Dermis blood vessel endothelial cell (primary cell): ENCODE results near the gene PLPPR2. TPM values are rescaled to one million over a fixed set of nuclear protein-coding genes. Genes with fewer than 3 reads are reported as not detected.
"Not testable (repeated sequence)": the region's sequence is repeated elsewhere in the genome, so short reads cannot be mapped to it uniquely, and the experiment has no call there.

Source experiments
- DNase-seq: peaks from one replicate; pipeline ENCODE4 v3.0.0; 2010
- total RNA-seq: library from RNA; depleted of rRNA; stranded (reverse); fragments of >200 nt; gene quantifications from 2 replicates; pipeline ENCODE4 v1.2.3, GENCODE V29; 2014

PLPPR2 gene, protein sequence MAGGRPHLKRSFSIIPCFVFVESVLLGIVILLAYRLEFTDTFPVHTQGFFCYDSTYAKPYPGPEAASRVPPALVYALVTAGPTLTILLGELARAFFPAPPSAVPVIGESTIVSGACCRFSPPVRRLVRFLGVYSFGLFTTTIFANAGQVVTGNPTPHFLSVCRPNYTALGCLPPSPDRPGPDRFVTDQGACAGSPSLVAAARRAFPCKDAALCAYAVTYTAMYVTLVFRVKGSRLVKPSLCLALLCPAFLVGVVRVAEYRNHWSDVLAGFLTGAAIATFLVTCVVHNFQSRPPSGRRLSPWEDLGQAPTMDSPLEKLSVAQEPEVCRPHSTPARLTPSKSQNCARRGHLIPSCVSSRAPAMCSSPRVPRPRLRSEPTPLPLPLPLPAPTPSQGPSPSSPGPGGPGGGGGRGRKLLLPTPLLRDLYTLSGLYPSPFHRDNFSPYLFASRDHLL
- 8.7 and 14.1 TPM in 2 replicates for total RNA-seq

DNA sequence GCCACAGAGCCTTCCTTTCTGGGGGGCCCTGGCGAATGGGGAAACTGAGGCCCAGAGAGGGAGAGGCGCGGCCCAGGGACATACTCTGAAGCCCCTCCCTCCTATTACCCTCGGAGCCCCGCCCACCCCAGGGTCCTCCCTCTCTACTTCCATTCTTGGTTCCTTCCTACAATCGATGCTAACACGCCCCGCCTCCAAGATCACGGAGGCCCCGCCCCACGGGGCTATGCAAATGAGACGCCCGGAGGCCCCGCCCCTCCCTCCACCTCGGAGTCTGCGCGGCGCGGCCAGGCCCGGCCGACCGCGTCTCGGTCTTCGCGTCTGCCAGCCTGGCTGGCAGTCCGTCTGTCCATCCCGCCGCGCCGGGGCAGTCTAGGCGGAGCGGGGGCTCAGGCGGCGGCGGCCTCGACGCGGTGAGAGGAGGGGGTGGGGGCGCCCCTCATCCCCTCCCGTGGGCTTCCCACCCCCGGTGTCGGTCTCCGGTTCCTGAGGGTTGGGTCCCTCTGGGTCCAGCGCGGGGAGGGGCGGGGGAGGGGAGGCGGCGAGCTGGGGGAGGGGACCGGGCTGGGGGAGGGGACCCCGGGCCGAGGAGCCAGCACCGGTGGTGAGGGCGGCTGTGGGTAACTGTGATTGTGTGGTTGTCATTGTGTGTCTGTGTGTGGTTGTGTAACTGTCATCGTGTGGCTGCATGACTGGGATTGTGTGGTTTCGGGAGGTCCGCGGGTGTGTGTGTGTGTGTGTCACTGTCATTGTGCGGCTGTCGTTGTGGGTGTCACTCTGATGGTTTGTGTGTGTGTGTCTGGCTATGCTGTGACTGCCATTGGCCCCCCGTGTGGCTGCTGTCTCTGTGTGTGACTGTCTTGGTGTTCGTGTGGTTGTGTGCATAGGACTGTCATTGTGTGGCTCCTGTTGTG is at the start of gene PLPPR2:
Gene PLPPR2, plus strand, starts transcription at position 273 of the 914 bp plus-strand sequence. CDS start 2,242 bp downstream, outside the sequence.
- peak; percentile 91 for DNase-seq

DNA sequence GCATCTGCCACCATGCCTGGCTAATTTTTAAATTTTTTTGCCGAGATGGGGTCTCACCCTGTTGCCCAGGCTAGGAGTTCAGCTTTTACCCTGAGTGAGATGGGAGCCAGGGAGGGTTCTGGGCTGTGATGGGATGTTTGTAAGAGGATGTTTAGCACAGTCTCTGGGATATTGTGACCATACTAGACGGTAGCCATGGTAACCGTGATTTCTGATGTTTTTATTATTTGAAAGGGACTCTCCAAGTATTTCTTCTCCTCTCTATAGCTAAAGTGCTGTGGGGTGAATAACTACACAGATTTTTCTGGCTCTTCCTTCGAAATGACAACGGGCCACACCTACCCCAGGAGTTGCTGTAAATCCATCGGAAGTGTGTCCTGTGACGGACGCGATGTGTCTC is 48.9 kb upstream of the PLPPR2 start:
- no peak for DNase-seq

DNA sequence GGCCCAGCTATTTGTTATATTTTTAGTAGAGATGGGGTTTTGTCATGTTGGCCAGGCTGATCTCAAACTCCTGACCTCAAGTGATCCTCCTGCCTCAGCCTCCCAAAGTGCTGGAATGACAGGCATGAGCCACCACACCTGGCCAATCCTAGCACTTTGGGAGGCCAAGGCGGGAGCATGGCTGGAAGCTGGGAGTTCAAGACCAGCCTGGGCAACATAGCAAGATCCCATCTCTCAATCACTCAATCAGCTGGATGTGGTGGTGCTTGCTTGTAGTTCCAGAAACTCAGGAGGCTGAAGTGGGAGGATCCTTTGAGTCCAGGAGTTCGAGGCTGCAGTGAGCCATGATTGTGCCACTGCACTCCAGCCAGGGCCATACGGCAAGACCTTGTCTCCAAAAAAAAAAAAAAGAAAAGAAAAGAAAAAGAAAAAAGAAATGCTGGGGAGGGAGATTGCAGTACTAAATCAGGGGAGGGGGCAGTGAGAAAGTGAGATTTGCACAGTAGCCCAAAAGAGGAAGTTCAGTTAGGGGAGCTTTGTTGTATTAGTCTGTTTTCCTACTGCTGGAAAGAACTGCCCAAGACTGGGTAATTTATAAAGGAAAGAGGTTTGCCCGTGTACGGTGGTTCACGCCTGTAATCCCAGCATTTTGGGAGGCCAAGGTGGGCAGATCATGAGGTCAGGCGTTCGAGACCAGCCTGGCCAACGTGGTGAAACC is 34.8 kb upstream of the PLPPR2 start:
- not testable (repeated sequence) for DNase-seq

DNA sequence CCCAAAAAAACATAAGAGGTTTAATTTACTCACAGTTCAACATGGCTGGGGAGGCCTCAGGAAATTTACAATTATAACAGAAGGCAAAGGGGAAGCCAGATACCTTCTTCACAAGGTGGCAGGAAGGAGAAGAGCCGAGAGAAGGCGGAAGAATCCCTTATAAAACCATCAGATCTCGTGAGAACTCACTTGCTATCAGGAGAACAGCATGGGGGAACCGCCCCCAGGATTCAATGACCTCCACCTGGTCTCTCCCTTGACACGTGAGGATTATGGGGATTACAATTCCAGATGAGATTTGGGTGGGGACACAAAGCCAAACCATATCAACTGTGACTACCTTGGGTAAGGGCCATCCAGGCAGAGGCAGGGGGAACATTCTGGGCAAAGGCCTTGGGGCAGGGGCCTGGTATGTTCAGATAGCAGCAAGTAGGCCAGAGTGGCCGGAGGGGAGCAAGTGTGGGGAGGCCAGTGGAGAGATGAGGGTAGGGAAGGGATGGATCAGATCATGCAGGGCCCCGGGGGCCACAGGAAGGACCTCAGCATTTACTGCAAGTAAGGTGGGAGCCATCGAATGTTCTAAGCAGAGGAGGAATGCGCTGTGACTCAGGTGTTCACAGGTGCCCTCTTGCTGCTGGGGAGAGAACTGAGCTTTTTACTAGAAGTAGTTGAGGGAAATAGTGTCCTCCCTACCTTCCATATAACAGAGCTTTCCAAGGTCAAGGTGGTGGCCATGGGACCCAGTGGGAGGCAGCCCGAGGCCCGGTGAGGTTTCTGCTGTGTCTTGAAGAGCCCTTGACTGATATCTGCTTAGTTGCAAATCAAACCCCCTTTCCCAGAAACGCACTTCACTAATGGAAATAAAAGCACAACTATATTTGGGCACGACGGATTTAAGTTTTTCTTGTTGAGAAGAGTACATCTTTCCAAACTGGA is 33.8 kb upstream of the PLPPR2 start:
- no peak for DNase-seq

DNA sequence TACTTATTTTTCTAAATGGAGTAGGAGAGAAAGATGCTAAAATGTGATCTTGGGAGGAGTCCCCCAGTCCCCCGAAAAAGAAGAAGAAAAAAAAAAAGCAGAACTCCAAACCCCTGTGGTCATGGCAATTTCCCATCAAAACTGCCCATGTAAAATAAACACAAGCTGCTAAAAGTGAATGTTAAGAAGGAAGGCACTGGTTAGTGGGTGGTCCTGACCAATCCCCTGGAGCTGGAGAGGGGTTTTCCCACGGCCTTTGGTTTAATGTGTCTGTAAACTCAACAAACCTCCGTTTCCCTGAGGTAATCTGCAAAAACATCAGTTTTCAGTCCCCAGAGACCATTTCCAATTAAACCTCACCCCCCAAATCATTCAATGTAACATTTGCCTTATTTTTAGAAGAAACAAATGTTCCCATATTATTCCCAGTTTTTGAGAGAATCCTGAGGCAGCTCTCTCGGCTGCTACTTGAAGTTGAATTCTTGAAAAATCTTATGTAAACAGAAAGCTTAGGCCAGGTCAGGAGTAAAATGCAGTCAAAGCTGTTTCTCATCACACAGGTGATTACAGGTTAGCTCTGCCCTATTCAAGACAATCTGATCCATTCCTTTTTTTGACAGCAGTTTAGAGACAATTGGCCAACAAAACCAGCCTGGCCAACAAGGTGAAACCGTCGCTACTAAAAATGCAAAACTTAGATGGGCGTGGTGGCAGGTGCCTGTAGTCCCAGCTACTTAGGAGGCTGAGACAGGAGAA is 32.8 kb upstream of the PLPPR2 start:
- DNase-seq = no peak

DNA sequence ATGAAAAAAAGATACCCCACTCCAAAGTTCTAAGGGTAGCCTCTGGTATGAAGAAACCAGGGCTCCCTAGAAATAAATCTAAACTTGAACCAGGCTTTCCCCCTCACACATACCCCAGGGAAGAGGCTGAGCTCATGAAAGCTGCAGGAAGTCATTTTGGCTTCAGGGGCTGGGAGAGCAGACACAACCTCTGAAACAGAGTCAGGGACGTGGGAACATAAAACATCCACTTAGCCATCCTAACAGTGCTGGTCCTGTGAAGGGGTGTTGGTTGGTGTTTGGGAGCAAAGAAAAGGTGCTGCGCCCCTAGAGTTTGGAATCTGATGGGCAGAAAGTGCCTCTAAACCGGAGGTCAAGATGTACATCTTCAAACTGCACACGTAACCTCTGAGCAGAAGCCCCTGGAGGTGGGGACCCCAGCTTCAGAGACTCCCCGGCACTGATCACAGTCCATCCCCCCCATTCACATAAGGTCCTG is 31.6 kb upstream of the PLPPR2 start:
- DNase-seq = no peak

DNA sequence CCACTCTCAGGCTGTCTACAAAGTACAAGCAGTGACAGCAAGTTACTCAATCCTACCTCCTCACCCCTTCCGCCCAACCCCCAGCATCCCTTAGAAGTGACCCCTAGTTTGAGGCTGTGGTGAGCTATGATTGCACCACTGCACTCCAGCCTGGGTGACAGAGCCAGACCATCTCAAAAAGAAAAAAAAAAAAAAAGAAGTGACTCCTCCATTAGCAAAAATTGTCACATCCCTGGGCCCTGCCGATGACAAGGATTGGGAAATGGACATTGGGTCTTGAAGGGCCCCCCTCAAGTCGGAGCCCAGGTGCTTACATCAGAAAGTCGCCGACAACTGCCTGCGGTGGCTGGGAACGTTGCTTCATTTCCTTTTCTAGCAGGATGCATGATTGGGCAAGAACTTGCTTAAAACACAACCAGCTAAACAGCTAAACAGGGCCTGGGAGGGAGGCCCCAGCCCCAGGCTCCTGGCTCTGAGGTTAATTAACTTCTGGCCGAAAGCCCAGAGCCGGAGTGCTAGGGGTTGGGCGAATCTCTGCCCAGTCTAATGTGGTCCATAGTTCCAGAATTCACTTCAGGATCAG is 31.1 kb upstream of the PLPPR2 start:
- DNase-seq = peak; percentile 85

DNA sequence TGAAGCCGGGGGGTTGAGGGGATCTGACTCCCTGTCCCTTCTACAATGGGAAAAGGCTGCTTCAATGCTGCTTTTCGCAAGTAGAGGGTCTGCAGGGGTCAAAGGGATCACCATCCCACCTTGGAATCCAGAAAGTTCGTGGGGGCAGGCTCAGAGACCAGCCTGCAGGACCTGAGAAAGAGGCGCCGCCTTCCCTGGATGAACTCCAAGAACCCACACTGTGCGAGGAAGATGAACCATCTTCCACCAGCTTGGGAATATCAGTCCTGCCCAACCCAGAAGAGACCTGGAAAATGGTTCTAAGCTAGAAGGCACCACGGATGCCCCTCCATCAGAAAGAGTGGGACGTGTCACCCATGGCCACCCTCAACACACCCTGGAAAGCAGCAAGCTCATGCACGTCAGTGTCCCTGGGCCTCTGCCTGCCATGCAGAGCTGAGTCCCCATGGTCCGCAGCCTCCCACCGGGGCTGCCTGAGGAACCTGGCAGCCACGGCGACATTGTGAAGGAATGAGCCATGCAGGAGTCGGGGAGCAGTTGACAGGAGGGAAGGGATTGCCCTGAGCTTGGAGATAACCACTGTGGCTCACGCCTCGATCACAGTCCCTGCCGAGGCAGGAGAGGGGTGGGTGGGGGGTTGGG is 30.4 kb upstream of the PLPPR2 start:
- no peak for DNase-seq

DNA sequence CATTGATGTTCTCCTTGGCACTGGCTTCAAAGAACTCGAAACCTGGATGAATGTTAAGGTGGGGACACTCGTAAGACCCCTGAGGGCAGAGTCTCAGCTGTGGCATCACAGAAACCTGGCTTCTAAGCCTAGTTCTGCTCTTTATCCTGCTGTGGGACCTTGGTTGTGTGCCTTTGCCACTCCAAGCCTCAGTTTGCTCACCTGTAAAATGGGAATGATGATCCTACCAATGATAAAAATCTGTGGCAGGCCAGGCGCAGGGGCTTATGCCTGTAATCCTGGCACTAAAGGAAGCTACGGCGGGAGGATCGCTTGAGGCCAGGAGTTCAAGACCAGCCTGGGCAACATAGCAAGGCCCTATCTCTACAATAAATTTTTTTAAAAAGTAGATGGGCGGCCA is 29.7 kb upstream of the PLPPR2 start:
- no peak for DNase-seq

DNA sequence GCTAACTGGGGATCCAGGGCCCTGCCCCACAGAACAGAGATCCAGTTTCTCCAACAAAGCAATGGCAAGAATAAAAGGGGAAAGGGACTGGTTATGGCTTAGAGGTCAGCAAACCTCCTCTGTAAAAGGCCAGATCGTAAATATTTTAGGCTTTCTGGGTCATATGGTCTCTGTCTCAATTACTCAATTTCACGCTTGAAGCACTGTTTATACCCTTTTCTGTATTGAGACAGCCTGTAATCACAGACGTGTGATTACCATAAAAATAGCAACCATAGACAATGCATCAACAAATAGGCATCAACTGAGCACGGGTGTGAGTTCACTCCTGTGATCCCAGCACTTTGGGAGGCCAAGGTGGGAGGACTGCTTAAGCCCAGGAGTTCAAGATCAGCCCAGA is 25.1 kb upstream of the PLPPR2 start:
- DNase-seq = no peak

DNA sequence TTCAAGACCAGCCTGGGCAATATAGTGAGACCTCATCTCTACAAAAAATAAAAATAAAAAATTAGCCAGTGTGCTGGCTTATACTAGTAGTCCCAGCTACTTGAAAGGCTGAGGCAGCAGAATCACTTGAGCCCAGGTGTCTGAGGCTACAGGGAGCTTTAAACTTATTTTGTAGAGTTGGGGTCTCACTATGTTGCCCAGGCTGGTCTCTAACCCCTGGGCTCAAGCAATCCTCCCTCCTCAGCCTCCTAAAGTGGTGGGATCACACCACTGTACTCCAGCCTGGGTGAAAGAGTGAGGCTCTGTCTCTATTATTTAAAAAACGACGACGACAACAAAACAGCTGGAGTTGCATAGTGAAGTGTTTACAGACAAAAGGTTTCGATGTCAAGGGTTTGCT is 23.7 kb upstream of the PLPPR2 start:
- no peak for DNase-seq

DNA sequence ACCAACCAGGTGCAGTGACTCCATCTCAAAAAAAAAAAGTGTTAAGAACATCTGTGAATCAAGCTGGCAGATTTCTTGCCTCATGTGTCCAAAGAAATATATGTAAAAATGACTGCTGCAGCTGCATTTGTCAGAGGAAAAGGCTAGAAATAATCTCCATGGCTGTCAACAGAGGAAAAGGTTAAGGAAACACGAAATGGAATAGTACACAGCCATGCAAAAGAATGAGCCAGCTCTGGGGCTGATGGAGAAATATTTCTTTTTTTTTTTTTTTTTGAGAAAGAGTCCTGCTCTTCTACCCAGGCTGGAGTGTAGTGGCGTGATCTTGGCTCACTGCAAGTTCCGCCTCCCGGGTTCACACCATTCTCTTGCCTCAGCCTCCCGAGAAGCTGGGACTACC is 22.4 kb upstream of the PLPPR2 start:
- no peak for DNase-seq

DNA sequence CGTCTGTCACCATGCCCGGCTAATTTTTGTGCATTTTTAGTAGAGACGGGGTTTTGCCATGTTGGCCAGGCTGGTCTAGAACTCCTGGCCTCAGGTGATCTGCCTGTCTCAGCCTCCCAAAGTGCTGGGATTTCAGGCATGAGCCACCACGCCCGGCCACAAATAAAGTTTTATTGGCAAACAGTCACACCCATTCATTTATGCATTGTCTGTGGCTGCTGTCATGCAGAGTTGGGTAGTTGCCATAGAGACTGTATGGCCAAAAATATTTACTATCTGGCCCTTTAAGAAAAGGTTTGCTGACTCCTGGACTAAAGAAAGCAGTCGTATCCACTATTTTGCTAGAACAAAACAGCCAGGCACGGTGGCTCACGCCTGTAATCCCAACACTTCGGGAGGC is 21.4 kb upstream of the PLPPR2 start:
- peak; percentile 11 for DNase-seq

DNA sequence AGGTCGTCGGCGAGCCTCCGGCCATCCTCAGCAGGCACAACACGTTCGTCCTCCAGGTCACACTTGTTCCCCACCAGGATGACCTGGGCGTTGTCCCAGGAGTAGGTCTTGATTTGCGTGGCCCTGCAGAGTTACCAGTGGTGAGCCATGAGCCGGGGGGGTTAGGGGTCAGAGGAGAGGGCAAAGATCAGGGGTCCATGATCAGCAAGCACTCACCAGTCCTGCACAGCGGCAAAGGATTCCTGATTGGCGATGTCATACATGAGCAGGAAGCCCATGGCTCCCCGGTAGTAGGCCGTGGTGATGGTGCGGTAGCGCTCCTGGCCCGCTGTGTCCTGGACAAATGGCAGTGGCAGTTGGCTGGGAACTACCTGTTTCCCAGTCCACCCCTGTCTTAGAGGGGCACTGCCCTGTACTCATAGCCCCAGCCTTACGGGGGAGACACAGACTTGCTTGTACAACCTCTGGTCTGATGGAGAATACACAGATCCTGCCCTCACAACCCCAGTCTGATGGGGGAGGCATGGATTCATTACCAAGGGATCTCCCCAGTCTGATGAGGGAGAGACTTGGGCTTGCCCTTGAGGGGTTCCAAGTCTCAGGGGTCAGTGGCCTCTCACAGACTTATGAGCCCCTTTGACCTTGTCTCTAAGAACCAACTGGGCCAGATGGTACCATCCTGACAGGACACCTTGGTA is 19.6 kb upstream of the PLPPR2 start:
- no peak for DNase-seq

DNA sequence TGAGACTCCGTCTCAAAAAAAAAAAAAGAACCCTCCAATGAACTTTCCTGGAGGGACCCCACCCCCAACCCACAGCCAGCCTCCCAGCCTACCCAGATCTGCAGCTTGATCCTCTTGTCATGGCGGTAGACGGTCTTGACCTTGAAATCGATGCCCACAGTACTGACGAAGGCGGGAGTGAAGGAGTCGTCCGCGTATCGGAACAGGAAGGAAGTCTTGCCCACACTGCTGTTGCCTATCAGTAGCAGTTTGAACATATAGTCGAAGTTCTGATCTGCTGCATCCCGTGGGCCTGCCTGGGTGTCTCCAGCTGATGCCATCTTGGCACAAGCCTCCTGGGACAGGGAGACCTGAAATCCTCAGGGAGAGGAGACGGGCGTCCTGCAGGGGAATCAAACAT is 18.2 kb upstream of the PLPPR2 start:
- no peak for DNase-seq

DNA sequence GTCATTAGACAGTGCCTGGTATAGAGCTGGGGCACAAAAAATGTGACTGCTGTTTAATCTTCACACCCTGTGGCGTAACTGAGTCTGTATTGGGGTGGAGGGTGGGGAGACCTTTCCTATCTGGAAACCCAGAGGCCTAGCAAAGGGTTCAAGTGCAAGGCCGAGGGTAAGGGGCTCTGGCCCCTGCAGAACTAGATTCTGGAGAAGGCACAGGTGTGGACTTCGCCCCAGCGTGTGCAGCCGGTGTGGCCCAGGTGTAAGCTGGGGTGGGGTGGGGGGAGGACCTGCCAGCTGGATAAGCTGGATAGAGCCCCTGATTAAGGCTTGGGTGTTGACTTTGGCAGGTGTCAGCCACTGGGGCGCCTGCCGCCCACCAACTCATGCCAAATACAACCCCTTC is 17.1 kb upstream of the PLPPR2 start:
- no peak for DNase-seq

DNA sequence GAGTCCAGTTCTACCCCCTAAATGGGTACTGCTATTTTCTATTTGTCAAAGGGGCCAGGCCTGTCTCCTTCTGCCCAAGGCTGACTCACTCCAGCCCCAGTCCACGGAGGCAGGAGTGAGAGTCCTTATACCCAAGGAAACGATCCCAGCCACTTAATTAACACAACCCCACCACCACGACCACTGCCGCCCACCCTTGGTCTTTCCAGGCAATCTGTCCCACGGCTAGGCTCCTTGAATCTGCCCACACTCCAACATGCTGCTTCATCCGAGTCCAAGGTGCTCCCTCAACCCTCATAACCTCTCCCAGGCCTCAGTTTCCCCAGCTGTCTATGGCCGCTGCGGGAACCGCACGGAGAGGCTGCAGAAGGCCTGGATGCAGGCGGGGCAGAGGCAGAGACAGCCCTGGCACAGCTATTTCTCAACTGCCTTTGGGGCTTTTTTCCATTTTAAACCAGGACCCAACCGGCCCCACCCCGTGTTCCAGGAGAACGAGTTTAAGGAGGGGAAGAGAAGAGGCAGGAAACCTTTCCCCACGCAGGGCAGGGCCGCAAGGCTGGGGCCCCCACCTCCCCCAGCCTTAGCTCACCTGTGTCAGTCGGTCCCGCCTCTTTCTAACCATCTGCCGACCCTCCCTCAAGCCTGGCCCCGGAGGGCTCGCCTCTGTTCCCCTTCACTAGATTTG is 16.5 kb upstream of the PLPPR2 start:
- DNase-seq = no peak

DNA sequence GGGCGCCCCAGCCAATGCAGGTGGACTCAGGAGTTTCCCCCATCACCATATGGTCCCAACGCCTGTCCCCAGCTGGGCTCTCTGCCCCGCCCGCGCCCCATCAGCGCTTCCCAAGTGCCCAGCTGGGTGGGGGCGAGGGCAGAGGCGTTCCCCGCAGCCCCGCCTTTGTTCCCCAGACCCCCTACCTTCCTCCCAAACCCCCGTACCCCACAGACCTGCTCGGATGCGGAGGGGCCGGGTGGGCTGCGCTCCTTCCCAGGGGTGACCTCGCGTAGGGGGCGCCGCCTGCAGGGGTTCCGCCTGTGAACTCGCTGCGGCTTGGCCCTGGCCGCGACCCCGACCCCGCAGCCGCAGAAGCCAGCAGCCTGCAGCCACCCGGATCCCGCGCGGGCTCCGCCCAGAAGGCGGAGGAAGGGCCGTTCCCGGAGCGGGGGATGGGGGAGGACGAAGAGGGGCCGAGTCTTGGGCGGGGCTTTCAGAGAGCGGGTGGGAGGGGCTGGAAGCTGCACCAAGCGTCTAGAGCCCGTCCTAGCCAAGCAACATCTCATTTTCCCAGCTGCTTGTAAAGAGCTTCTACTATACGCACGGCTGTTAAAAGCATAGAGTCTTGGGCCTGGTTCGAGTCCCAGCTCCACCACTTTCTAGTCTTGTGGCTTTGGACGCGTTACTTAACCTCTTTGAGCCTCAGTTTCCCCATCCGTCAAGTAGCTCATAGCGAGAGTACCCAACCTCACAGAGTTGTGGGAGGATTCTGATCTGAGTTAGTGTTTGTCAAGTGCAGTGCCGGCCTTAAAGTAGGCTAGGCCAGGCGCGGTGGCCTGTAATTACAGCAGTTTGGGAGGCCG is 15.8 kb upstream of the PLPPR2 start, which contains the start of gene RAB3D:
Gene RAB3D, minus strand, starts transcription at position 404 of the 845 bp plus-strand sequence. CDS start 2,258 bp downstream, outside the sequence.
- peak; percentile 89 for DNase-seq
